ENCODE data around the gene LIF. TPM values are rescaled to one million over a fixed set of nuclear protein-coding genes. Genes with fewer than 3 reads are reported as not detected.
A peak's percentile ranks its signal among the peaks of the same experiment; 100 is the strongest.

The LIF gene
- total RNA-seq, 6 donors from 2014 or later: 0.89 to 16.9 (median 3.8) TPM

GRCh38 chr22:30196880-30197336 is 49.7 kb downstream of the LIF start:
- Histone ChIP-seq H3K27me3 (no peaks in the 10 kb centered on the region), H3K27ac (peak overlapping the region; percentile 78 to 89 (median 82)), H3K4me1 (peaks cover 21 to 33% (median 26%) of the 10 kb centered on the region in 4 donors), H3K4me3 (peak overlapping the region in 1 of 4 donors; percentile 19), H3K36me3 (no peaks in the 10 kb centered on the region), H3K9me3 (no peaks in the 10 kb centered on the region)
- TF ChIP-seq POLR2A (IDR thresholded peaks at IDR 0.05) (no peak), EP300 (IDR thresholded peaks at IDR 0.05) (no peak), CTCF (IDR thresholded peaks at IDR 0.05) (no peak), POLR2AphosphoS5 (IDR thresholded peaks at IDR 0.05) (no peak)
- no peak for ATAC-seq (ENCODE audit: low FRiP score in 2 of 2)
- no peak for DNase-seq
- 6 to 18% methylated on average over 2 of the region's 2 CpGs for WGBS, 2 donors

GRCh38 chr22:30196141-30196879 is 50.2 kb downstream of the LIF start:
- Histone ChIP-seq H3K36me3 (no peaks in the 10 kb centered on the region), H3K9me3 (no peaks in the 10 kb centered on the region), H3K4me3 (peak overlapping the region in 1 of 4 donors; percentile 19), H3K27me3 (no peaks in the 10 kb centered on the region), H3K4me1 (peaks cover 21 to 33% (median 26%) of the 10 kb centered on the region in 4 donors), H3K27ac (peak overlapping the region; percentile 78 to 89 (median 82))
- peak; percentile 89 to 94 for ATAC-seq (ENCODE audit: low FRiP score in 2 of 2)
- TF ChIP-seq POLR2AphosphoS5 (IDR thresholded peaks at IDR 0.05) (peak; percentile 61 to 62), CTCF (IDR thresholded peaks at IDR 0.05) (no peak), EP300 (IDR thresholded peaks at IDR 0.05) (peak in 1 of 4 donors; percentile 29), POLR2A (IDR thresholded peaks at IDR 0.05) (peak in 2 of 4 donors; percentile 37 to 40)
- 2 to 5% methylated on average over 11 of the region's 11 CpGs for WGBS, 2 donors
- peak; percentile 85 to 88 for DNase-seq

DNA sequence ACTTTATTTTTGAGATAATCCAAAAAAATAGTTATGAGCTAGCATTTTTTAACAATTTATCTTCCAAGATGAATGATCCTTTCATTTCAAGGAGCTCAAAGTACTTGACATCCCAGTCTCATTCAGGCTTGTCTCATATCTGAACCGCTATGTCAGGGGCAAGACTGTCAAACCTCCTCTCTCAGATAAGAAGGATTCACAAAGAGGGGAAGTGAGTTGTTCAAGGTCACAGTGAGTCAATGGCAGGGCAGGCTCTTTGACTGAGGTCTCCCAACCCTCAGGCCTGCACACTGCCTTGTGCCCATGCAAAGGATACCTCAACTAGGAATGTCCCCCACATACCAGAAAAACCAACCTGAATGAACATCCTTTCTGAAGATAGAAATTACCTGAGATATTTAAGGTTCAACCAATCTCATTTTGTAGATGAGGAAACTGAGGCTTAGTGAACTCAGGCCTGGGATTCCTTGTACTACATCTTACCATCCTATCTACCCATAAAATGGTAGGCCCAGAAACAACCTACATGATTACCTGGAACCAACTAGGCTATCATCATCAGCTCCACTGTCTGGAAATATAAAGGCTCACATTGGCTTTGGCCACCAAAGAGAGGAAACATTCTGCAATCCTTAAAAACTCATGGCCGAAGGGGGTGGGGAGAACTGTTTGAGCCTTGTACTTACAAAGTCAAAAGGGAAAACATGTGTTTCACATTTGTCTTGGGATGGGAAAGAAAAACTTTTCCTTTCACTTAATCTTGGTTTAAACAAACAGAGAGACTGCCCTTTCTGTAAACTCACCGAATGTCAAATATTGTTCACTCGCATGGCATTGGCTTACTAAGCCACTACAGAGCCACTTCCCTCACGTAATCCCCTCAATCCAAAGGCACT is 51.1 kb downstream of the LIF start:
- ATAC-seq (ENCODE audit: low FRiP score in 2 of 2): peak in 1 of 2 donors; percentile 53
- Histone ChIP-seq H3K36me3 (no peaks in the 10 kb centered on the region), H3K9me3 (no peaks in the 10 kb centered on the region), H3K27ac (peak overlapping the region; percentile 78 to 89 (median 82)), H3K4me3 (peak overlapping the region in 1 of 4 donors; percentile 19), H3K4me1 (peaks cover 21 to 33% (median 26%) of the 10 kb centered on the region in 4 donors), H3K27me3 (no peaks in the 10 kb centered on the region)
- TF ChIP-seq POLR2AphosphoS5 (IDR thresholded peaks at IDR 0.05): no peak
- TF ChIP-seq POLR2A (IDR thresholded peaks at IDR 0.05): no peak
- TF ChIP-seq CTCF (IDR thresholded peaks at IDR 0.05): no peak
- peak in 2 of 4 donors; percentile 30 to 72 for TF ChIP-seq EP300 (IDR thresholded peaks at IDR 0.05)
- DNase-seq: no peak
- WGBS, 2 donors: 38 to 41% methylated on average over 5 of the region's 5 CpGs

DNA sequence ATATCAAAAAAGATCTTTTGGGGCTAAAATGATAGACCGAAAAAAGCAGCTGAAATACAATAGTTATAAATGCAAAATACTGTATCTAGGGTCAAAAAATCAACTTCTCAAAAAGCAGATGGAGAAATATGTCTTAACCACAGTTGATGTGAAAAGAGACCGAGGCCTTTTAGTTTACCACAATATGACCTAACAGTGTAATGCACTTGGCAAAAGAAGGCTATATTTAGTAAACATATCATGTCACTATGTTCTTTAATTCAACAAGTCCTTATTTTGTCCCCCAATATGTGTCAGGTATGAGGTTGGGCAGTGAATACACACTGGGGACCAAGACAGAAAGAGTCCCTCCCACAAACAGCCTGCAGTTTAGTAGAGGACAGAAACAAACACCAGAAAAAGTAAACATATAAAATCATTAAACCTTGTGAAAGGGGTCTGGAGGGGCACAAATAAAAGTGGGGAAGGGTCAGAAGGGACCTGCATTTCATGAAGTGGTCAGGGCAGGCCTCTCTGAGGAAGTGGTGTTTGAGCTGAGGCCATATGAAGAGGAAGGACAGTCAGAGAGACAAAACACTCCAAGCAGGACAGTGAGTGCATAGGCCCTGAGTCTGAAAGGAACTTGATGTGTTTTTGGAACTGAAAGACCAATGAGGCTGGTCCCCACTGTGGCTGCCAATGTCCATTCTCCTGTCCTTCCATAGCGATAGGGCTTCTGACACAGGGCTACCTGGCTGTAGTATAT is 53.4 kb downstream of the LIF start:
- peaks cover 21 to 33% (median 27%) of the 10 kb centered on the region in 4 donors for H3K4me1 ChIP-seq
- H3K36me3 ChIP-seq: no peaks in the 10 kb centered on the region
- no peak for ATAC-seq (ENCODE audit: low FRiP score in 2 of 2)
- H3K9me3 ChIP-seq: no peaks in the 10 kb centered on the region
- TF ChIP-seq POLR2AphosphoS5 (IDR thresholded peaks at IDR 0.05) (no peak), POLR2A (IDR thresholded peaks at IDR 0.05) (no peak), CTCF (IDR thresholded peaks at IDR 0.05) (no peak), EP300 (IDR thresholded peaks at IDR 0.05) (no peak)
- H3K27me3 ChIP-seq: no peaks in the 10 kb centered on the region
- H3K4me3 ChIP-seq: no peak overlapping the region
- no peak for DNase-seq
- H3K27ac ChIP-seq: peak overlapping the region; percentile 14 to 28 (median 23)
- 75 to 88% methylated on average over 3 of the region's 3 CpGs for WGBS, 2 donors

All from upper lobe of left lung (tissue), 6 donors.